HG02938 (cell line): ENCODE measurements around the gene PFKP.

Experiments used
- ATAC-seq: cut with Tn5 transposase; IDR thresholded peaks from one replicate; pipeline ENCODE4 v1.9.1; 2021; ENCODE audit warnings: mild to moderate bottlenecking, moderate library complexity; ENCODE audit not compliant: unreplicated experiment

PFKP gene

GRCh38 chr10:3110782-3111620 lies 43.7 kb downstream of the PFKP start:
- no peak for ATAC-seq

- ATAC-seq, result no peak
These were observed 44.3 kb downstream of the PFKP start for GRCh38 chr10:3111621-3112163.

GRCh38 chr10:3113343-3113720 lies 46.0 kb downstream of the PFKP start:
- ATAC-seq, result no peak

- ATAC-seq, result no peak
These were observed 48.3 kb downstream of the PFKP start for GRCh38 chr10:3115685-3116084.

GRCh38 chr10:3116508-3117100 lies 49.3 kb downstream of the PFKP start:
- no peak for ATAC-seq

- ATAC-seq, result no peak
These were observed 50.1 kb downstream of the PFKP start for GRCh38 chr10:3117486-3117885.

GRCh38 chr10:3118641-3119091 lies 51.3 kb downstream of the PFKP start:
- ATAC-seq, result no peak

- ATAC-seq, result no peak
These were observed 52.6 kb downstream of the PFKP start for GRCh38 chr10:3119796-3120459.

GRCh38 chr10:3122034-3122433 lies 54.7 kb downstream of the PFKP start:
- no peak for ATAC-seq

GRCh38 chr10:3122486-3123205 lies 55.3 kb downstream of the PFKP start:
- ATAC-seq, result no peak

GRCh38 chr10:3123571-3124411 lies 56.4 kb downstream of the PFKP start:
- no peak for ATAC-seq

GRCh38 chr10:3124412-3125175 lies 57.2 kb downstream of the PFKP start:
- ATAC-seq, result no peak

GRCh38 chr10:3125527-3126170 lies 58.3 kb downstream of the PFKP start:
- ATAC-seq, result no peak

GRCh38 chr10:3126249-3126648 lies 58.9 kb downstream of the PFKP start:
- no peak for ATAC-seq

GRCh38 chr10:3126741-3127346 lies 59.5 kb downstream of the PFKP start:
- no peak for ATAC-seq

- ATAC-seq, result no peak
These were observed 60.6 kb downstream of the PFKP start for GRCh38 chr10:3127921-3128320.

GRCh38 chr10:3128379-3129130 lies 61.2 kb downstream of the PFKP start:
- ATAC-seq, result no peak
